Measurements from ENCODE around the gene AK9. TPM values are rescaled to one million over a fixed set of nuclear protein-coding genes. Genes with fewer than 3 reads are reported as not detected.

The AK9 gene
- total and polyA plus RNA-seq, 2 of the 4 experiments (the other 2 are of a cell fraction): 1.7 to 1.8 TPM

- H3K23ac ChIP-seq (ENCODE audit: low read depth, low read length): no peak overlapping the region
- H3K4ac ChIP-seq (ENCODE audit: low read depth, low read length): no peak overlapping the region
- in situ Hi-C loops (cut with MboI; ENCODE audit: low sequenced_read_pairs): loop anchor here (10.0 kb wide), 1 partner anchor 861 kb away; no protein-coding TSS in a partner anchor
- ChIA-PET CTCF (no interaction called here), POLR2A (ENCODE audit: unreplicated experiment) (no interaction called here)
- H3K9ac ChIP-seq (ENCODE audit: low read depth, low read length): no peak overlapping the region
- no peak overlapping the region for H2AK5ac ChIP-seq (ENCODE audit: low read depth, low read length)
- BruUV-seq (replicated peaks): no TSS peak
- no peak for DNase-seq
- ATAC-seq (ENCODE audit: low read depth): no peak
- H4K8ac ChIP-seq (ENCODE audit: low read depth in 2 of 2, low read length in 2 of 2): no peak overlapping the region
- TF ChIP-seq FOS (IDR thresholded peaks at IDR 0.05; ENCODE audit: low read depth, low read length) (no peak), CTCF (conservative IDR thresholded peaks at IDR 0.05; ENCODE audit: low read depth, low read length) (no peak), MXI1 (IDR thresholded peaks at IDR 0.05; ENCODE audit: borderline replicate concordance, low read depth, low read length) (no peak), CEBPB (IDR thresholded peaks at IDR 0.05; ENCODE audit: low read depth, low read length) (no peak), SMC3 (IDR thresholded peaks at IDR 0.05; ENCODE audit: low read depth, low read length) (no peak), MAZ (IDR thresholded peaks at IDR 0.05; ENCODE audit: borderline replicate concordance, low read depth, low read length) (no peak), NFE2L2 (IDR thresholded peaks at IDR 0.05; ENCODE audit: low read depth, low read length) (no peak), POLR2A (IDR thresholded peaks at IDR 0.05; ENCODE audit: low read depth, low read length) (no peak), CHD1 (IDR thresholded peaks at IDR 0.05; ENCODE audit: low read depth, low read length) (no peak), BHLHE40 (IDR thresholded peaks at IDR 0.05; ENCODE audit: low read depth, low read length) (no peak), RAD21 (IDR thresholded peaks at IDR 0.05; ENCODE audit: low read length) (no peak), RCOR1 (IDR thresholded peaks at IDR 0.05; ENCODE audit: insufficient replicate concordance, low read length) (no peak), RFX5 (IDR thresholded peaks at IDR 0.05; ENCODE audit: low read depth, low read length) (no peak), ELK1 (IDR thresholded peaks at IDR 0.05; ENCODE audit: borderline replicate concordance, low read depth, low read length) (no peak)
- TF ChIP-seq, protein P1, sequence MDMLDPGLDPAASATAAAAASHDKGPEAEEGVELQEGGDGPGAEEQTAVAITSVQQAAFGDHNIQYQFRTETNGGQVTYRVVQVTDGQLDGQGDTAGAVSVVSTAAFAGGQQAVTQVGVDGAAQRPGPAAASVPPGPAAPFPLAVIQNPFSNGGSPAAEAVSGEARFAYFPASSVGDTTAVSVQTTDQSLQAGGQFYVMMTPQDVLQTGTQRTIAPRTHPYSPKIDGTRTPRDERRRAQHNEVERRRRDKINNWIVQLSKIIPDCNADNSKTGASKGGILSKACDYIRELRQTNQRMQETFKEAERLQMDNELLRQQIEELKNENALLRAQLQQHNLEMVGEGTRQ (IDR thresholded peaks at IDR 0.05; ENCODE audit: low read depth, low read length): no peak
- intact Hi-C loops (cut with micrococcal nuclease): no loop called here
- no peak overlapping the region for H3K4me2 ChIP-seq (ENCODE audit: low read depth, low read length)
- H2BK20ac ChIP-seq (ENCODE audit: low read depth, low read length): no peak overlapping the region
- H3K4me1 ChIP-seq (ENCODE audit: control insufficient read depth, insufficient read depth, low read length): no peaks in the 10 kb centered on the region
- no peaks in the 10 kb centered on the region for H3K79me1 ChIP-seq (ENCODE audit: low read depth in 1 of 2, low read length in 2 of 2)
- no peak overlapping the region for H3K4me3 ChIP-seq (ENCODE audit: insufficient read depth, low read depth, low read length)
- H3K56ac ChIP-seq (ENCODE audit: extremely low read depth, insufficient read depth, low read length): no peak overlapping the region
- no peaks in the 10 kb centered on the region for H3K9me1 ChIP-seq (ENCODE audit: insufficient read depth, low read length)
- dilution Hi-C loops (cut with HindIII; ENCODE audit: low sequenced_read_pairs, unreplicated experiment): no loop called here
- no peak overlapping the region for H3K27ac ChIP-seq (ENCODE audit: insufficient read depth, low read length)
- H3K14ac ChIP-seq (replicated peaks; ENCODE audit: low read depth, low read length): no peak overlapping the region
- no peaks in the 10 kb centered on the region for H4K20me1 ChIP-seq (ENCODE audit: insufficient read depth, low read length)
- H4K91ac ChIP-seq (ENCODE audit: insufficient read depth, low read depth, low read length): no peak overlapping the region
- H2BK120ac ChIP-seq (ENCODE audit: low read depth, low read length): no peak overlapping the region
- no peak overlapping the region for H2BK5ac ChIP-seq (ENCODE audit: low read depth, low read length, poor library complexity, severe bottlenecking)
- H2BK15ac ChIP-seq (ENCODE audit: low read depth, low read length): no peak overlapping the region
- no peak overlapping the region for H2AFZ ChIP-seq (replicated peaks; ENCODE audit: low read length, poor library complexity)
- no peak overlapping the region for H4K5ac ChIP-seq (ENCODE audit: low read depth, low read length)
- H3K36me3 ChIP-seq (ENCODE audit: control insufficient read depth, insufficient read depth, low read length): no peaks in the 10 kb centered on the region
- no peaks in the 10 kb centered on the region for H3K9me3 ChIP-seq (ENCODE audit: control insufficient read depth, insufficient read depth, low read length)
- H3K18ac ChIP-seq (ENCODE audit: low read depth, low read length): no peak overlapping the region
- 0 out of 2 replicates have a peak, but pooled peaks cover 2% of the 10 kb centered on the region for H3K27me3 ChIP-seq (ENCODE audit: control insufficient read depth, insufficient read depth, low read length)
- H2AK9ac ChIP-seq (replicated peaks; ENCODE audit: low read depth, low read length, poor library complexity): no peak overlapping the region
Measured at GRCh38 chr6:109524129-109524528, 166.9 kb downstream of the AK9 start.
